Body of pancreas (tissue), 4 donors: Measurements from ENCODE around the gene BARX2. TPM values are rescaled to one million over a fixed set of nuclear protein-coding genes. Genes with fewer than 3 reads are reported as not detected.

Source experiments
- ATAC-seq: fragments of 150-250 bp; one replicate; pipeline ENCODE4 v1.9.1; 2016
- DNase-seq, 4 donors: peaks; one replicate each; pipeline ENCODE4 v3.0.0-alpha.2; 2019
- H3K27ac ChIP-seq, 4 donors: fragments of 200-600 bp; sonication (generic); 1 replicate in 3 of 4; 2 replicates in 1 of 4; pipeline versions ENCODE4 v1.5.1 to v1.6.1; 2016 to 2019; ENCODE audit warnings: mild to moderate bottlenecking in 1 of 4, mixed read lengths in 1 of 4, moderate library complexity in 1 of 4
- H3K27me3 ChIP-seq, 2 donors: fragments of 200-600 bp; sonication (generic); one replicate each; pipeline ENCODE4 v1.6.0; 2016; ENCODE audit warnings: mild to moderate bottlenecking in 1 of 2
- H3K36me3 ChIP-seq, 2 donors: fragments of 200-600 bp; sonication (generic); replicated peaks in 1 of 2; 2 replicates each; pipeline ENCODE4 v1.5.1; 2016; ENCODE audit warnings: low read depth in 2 of 2; ENCODE audit not compliant: insufficient read depth in 1 of 2
- H3K4me1 ChIP-seq: fragments of 200-600 bp; sonication (generic); one replicate; pipeline ENCODE4 v1.6.0; 2016
- H3K4me3 ChIP-seq, 2 donors: fragments of 200-600 bp; sonication (generic); 1 replicate in 1 of 2; 2 replicates in 1 of 2; pipeline ENCODE4 v1.5.1; 2016 to 2019
- H3K9me3 ChIP-seq, 3 donors: fragments of 200-600 bp; sonication (generic); 1 replicate in 2 of 3; 2 replicates in 1 of 3; pipeline ENCODE4 v1.5.1; 2016
- POLR2A ChIP-seq, 3 donors: fragments of 450-650 bp; IDR thresholded peaks; one replicate each; pipeline ENCODE4 v1.6.1; 2016; ENCODE audit warnings: antibody characterized with exemption in 3 of 3, mild to moderate bottlenecking in 2 of 3
- WGBS, 2 donors: methylation state at CpG; one replicate each; pipeline ENCODE4 v1.1.5; 2017; 5-methylcytosine and 5-hydroxymethylcytosine counted together
- intact Hi-C: fragments of 100-400 bp; cut with DNase I; formaldehyde crosslinking; loops from one replicate; pipeline ENCODE4 v1.15.1; 2023
- total RNA-seq, 2 donors: library from RNA; depleted of rRNA; stranded (reverse); fragments of >200 nt; gene quantifications; one replicate each; pipeline ENCODE4 v1.1.0, GENCODE V29; 2016
- TF ChIP-seq, protein P1 (sequence below), 7 experiments: fragments of 450-650 bp in 4 of 7; fragments of 200-600 bp in 3 of 7; sonication (generic) in 3 of 7; IDR thresholded peaks; one replicate each; pipeline ENCODE4 v1.5.1; 2016 to 2019; ENCODE audit warnings: antibody characterized with exemption in 7 of 7

The BARX2 gene
- total RNA-seq, 2 donors from 2014 or later = 1.8 to 6.6 TPM

DNA sequence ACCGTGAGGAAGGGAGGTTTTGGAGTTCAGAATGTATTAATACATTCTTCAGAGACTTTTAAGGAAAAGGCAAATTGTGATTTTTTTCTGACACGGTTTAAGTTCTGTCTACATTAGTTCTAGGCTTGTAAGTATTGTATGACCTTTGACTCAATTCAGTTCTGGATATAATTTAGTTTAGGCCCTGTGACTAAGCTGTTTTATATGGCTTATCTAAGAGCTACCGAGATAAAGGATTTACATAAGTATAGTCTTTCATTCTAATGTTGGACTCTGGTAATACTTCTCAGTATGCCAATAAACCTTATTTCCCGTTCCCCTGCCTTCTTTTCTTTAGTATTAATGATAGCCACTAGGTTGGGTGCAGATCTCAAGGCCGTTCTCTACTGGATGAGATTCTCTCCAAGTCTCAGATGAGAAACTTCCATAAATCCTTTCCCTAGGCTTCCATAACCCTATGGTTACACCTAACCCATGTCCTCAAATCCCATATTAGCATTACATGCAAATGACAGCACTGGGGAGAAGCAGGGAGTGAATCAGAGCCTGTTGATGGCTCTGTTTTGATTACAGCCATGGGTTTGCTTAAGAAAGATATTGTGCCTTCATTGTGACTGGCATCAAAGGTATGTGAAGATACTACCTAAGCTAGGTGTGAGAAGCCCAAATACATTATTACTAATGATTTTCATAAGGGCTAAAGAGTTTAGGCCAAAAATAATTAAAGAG lies 38.7 kb downstream of the BARX2 start:
- Histone ChIP-seq H3K36me3 (no peaks in the 10 kb centered on the region), H3K9me3 (no peaks in the 10 kb centered on the region), H3K4me1 (peaks cover 6% of the 10 kb centered on the region), H3K27ac (no peak overlapping the region), H3K4me3 (no peak overlapping the region), H3K27me3 (no peaks in the 10 kb centered on the region)
- DNase-seq (no peak), ATAC-seq (no peak)
- intact Hi-C loops = no loop called here
- TF ChIP-seq POLR2A (IDR thresholded peaks at IDR 0.05) = no peak
- TF ChIP-seq, protein P1, sequence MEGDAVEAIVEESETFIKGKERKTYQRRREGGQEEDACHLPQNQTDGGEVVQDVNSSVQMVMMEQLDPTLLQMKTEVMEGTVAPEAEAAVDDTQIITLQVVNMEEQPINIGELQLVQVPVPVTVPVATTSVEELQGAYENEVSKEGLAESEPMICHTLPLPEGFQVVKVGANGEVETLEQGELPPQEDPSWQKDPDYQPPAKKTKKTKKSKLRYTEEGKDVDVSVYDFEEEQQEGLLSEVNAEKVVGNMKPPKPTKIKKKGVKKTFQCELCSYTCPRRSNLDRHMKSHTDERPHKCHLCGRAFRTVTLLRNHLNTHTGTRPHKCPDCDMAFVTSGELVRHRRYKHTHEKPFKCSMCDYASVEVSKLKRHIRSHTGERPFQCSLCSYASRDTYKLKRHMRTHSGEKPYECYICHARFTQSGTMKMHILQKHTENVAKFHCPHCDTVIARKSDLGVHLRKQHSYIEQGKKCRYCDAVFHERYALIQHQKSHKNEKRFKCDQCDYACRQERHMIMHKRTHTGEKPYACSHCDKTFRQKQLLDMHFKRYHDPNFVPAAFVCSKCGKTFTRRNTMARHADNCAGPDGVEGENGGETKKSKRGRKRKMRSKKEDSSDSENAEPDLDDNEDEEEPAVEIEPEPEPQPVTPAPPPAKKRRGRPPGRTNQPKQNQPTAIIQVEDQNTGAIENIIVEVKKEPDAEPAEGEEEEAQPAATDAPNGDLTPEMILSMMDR (IDR thresholded peaks at IDR 0.05) = no peak
- 62 to 64% methylated on average over 5 of the region's 5 CpGs for WGBS, 2 donors

DNA sequence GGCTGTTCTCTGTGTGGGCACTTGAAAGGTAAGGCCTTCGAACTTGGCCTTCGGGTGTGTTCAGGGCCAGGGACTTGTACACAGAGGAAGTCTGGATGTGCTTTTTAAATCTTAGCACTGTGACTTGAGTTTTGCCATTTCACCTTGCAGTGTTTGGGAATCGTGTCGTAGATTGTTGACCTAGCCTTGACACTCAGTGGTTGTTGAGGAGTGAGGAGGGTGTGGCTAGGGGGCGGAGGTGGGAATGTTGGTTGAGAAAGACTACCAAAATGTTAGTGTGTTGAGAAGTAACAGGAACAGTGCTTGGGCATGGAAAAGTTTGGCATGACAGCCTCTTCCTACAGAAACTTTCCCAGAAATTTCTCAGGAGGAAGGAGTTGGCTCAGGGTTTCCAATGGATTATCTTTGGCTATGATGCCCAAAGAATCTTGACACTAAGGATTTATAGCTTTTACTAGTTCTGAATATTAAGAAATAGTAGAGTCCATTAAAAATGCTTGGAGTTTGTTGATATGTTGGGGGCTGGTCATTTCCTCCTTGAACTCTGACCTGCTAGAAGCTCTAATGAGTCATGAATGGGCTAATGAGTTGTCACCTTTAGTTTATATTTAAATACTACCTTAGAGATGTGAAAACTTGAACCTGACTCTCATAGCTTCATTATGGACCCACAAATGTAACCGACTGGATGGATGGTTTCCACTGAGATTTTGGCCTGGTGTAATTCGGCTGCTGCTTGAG lies 40.6 kb downstream of the BARX2 start:
- Histone ChIP-seq H3K4me1 (peaks cover 6% of the 10 kb centered on the region), H3K9me3 (no peaks in the 10 kb centered on the region), H3K27ac (no peak overlapping the region), H3K36me3 (no peaks in the 10 kb centered on the region), H3K4me3 (no peak overlapping the region), H3K27me3 (no peaks in the 10 kb centered on the region)
- no peak for TF ChIP-seq POLR2A (IDR thresholded peaks at IDR 0.05)
- TF ChIP-seq, protein P1 (IDR thresholded peaks at IDR 0.05) = no peak
- intact Hi-C loops = no loop called here
- WGBS, 2 donors = 83 to 86% methylated on average over 7 of the region's 7 CpGs
- DNase-seq = no peak
- no peak for ATAC-seq

DNA sequence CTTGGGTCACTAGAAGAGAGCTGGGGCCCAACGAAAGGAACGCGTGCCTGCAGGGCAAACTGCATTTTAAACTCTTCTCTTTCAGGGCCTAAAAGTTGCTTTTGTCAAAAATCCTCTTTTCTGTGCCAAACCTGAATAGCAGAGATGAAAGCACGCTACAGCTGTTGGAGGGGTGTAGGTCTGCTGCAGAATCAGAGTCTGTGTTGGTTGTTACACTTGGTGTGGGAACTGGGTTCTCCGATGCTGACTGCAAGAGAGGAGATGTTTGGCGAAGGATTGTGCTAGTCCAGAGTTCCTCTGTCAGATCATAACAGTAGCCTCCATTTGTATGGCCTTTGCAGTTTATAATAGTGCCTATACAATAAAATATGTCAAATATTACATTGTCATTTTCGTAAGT lies 41.8 kb downstream of the BARX2 start:
- 87 to 89% methylated on average over 7 of the region's 7 CpGs for WGBS, 2 donors
- TF ChIP-seq, protein P1 (IDR thresholded peaks at IDR 0.05) = no peak
- TF ChIP-seq POLR2A (IDR thresholded peaks at IDR 0.05) = no peak
- Histone ChIP-seq H3K4me1 (peaks cover 6% of the 10 kb centered on the region), H3K36me3 (no peaks in the 10 kb centered on the region), H3K27me3 (no peaks in the 10 kb centered on the region), H3K9me3 (no peaks in the 10 kb centered on the region), H3K4me3 (no peak overlapping the region), H3K27ac (peak overlapping the region in 3 of 4 donors; percentile 40 to 58 (median 58))
- ATAC-seq (no peak), DNase-seq (no peak)
- intact Hi-C loops = no loop called here

DNA sequence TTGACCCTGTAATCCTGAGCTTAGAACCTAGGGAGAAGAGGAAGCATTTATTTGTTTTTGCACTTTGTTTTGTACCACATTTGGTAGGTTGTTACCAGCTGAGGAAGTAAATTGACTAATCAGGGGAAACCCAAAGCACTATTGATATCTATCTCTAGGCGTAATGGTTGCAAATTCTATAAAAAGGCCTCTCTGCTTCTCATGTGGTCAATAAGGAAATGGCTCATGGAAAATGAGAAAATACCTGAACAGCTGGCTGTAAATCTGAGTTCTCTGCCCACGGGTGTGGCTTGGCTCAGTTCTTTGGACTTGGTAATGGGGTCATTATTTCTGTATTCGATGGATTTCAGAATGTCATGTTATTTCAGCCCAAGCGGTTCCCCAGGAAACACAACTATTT lies 42.4 kb downstream of the BARX2 start:
- Histone ChIP-seq H3K4me3 (no peak overlapping the region), H3K27ac (peak overlapping the region in 3 of 4 donors; percentile 40 to 58 (median 58)), H3K9me3 (no peaks in the 10 kb centered on the region), H3K36me3 (no peaks in the 10 kb centered on the region), H3K27me3 (no peaks in the 10 kb centered on the region), H3K4me1 (peaks cover 6% of the 10 kb centered on the region)
- no peak for TF ChIP-seq POLR2A (IDR thresholded peaks at IDR 0.05)
- TF ChIP-seq, protein P1 (IDR thresholded peaks at IDR 0.05) = no peak
- ATAC-seq (peak; percentile 80), DNase-seq (peak in 2 of 4 donors; percentile 9 to 16)
- intact Hi-C loops = no loop called here
- 40 to 56% methylated on average over 4 of the region's 4 CpGs for WGBS, 2 donors
